HG02798 (cell line): Measurements from ENCODE around the gene TMEM202.
"Not testable (repeated sequence)": the region's sequence is repeated elsewhere in the genome, so short reads cannot be mapped to it uniquely, and the experiment has no call there.

Source experiments
- ATAC-seq: cut with Tn5 transposase; IDR thresholded peaks from one replicate; pipeline ENCODE4 v1.9.1; 2021; ENCODE audit warnings: mild to moderate bottlenecking; ENCODE audit not compliant: unreplicated experiment, poor library complexity

TMEM202 gene

GRCh38 chr15:72398648-72399047, 543 bp downstream of the TMEM202 start:
- no peak for ATAC-seq

- ATAC-seq, result no peak
These were observed 4.6 kb downstream of the TMEM202 start for GRCh38 chr15:72402726-72403125.

- ATAC-seq, result no peak
These were observed 6.3 kb downstream of the TMEM202 start for GRCh38 chr15:72404356-72404755.

DNA sequence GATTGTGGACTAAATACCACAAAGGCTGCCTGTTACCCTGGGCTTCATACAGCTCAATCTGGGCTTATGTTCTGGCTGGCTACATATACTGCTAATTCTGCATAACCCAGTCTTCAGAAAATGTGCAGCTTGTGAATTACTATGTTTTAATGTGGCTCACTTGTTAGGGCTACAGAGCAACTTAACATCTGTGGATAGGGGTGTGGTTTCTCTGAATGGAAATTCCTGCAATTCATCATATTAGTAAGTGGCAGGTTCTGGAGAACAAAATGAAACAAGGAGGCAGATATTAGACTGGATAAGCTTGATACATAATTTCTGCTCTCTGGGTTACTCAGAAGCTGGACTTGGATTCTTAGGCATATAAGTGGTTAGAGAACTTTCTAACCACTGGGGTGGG, 6.7 kb downstream of the TMEM202 start:
- ATAC-seq, result no peak

DNA sequence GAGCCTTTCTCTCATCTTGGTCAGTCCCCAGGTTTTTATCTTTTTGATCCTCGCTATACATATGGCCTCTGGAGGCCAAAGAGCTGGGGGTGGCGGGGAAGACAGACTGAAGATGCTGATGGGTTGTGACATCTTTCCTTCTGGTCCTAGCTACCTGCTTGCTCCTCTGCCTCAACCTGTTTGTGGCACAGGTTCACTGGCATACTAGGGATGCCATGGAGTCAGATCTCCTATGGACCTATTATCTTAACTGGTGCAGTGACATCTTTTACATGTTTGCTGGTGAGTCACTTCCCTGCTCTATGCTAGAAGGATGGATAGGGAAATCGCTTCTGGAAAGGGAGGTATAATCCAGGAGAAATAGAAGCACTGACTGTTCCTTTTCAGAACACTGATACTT, 8.8 kb downstream of the TMEM202 start:
- ATAC-seq, result no peak

GRCh38 chr15:72411111-72411510, 13.0 kb downstream of the TMEM202 start:
- no peak for ATAC-seq

DNA sequence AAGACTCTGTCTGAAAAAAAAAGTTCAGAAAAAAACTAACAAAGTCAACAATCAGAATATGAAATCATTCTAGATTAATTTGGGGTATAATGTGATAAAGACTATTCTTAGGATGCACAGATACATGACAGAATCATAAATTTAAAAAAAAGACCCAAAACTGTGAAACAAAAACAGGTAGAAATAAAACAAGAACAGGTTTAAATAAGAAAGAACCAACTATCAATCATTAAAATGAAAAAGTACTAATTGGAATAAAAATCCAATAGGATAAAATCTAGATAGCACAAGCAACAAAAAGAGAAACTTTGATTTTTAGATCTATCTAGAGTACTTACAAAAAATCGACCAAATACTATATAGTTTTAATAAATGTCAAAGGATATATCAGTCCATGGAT, 13.4 kb downstream of the TMEM202 start:
- ATAC-seq, result no peak

- not testable (repeated sequence) for ATAC-seq
These were observed 15.2 kb downstream of the TMEM202 start for GRCh38 chr15:72413337-72413736.

DNA sequence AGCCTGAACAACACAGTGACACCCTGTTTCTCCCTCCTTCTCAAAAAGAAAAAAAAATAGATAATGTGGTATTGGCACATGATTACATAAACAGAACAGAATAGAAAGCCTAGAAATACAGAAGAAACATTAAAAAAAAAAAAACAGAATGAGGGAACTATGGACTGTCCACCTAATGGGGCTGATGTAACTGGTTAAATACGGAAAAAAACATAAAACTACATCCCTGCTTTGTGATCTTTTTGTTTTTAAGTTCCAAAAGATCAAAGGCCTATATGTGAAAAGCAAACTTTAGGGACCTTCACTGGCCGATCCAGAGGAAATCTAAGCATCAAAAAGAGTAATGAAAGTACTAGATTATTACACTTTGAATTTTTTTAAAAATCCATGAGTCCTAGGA, 17.2 kb downstream of the TMEM202 start:
- ATAC-seq, result no peak

DNA sequence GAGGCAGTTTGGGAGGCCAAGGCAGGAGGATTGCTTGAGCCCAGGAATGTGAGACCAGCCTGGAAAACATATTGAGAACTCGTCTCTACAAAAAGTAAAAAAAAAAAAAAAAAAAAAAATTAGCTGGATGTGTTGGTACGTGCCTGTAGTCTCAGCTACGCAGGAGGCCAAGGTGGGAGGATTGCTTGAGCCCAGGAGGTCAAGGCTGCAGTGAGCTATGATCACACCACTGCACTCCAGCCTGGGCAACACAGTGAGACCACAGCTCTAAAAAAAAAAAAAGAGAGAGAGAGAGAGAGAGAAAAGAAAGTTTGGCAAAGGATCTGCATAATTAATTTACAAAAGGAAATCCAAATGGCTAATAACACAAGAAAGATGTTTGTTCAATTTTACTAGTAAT, 21.7 kb downstream of the TMEM202 start:
- not testable (repeated sequence) for ATAC-seq

- ATAC-seq, result no peak
These were observed 22.5 kb downstream of the TMEM202 start for GRCh38 chr15:72420576-72420975.

DNA sequence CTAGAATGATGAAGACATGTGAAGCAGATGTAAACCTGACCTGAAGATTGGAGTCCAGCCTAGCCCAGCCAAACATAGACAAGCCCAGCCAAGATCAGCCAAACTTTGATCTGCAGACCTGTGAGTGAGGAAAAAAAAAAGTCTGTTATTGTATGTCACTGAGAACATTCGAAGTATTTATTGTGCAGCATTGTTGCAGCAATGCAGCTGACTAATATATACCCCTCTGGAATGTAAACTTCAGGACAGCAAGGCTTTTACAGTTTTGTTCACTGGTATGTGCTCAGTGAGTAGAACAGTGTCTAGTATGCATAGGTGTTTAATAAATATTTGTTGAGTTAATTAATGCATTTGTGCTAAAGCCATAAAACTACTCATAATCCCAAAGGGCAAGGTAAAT, 23.4 kb downstream of the TMEM202 start:
- ATAC-seq, result no peak

GRCh38 chr15:72423256-72423655, 25.2 kb downstream of the TMEM202 start:
- no peak for ATAC-seq

- no peak for ATAC-seq
These were observed 28.6 kb downstream of the TMEM202 start for GRCh38 chr15:72426753-72427152.

DNA sequence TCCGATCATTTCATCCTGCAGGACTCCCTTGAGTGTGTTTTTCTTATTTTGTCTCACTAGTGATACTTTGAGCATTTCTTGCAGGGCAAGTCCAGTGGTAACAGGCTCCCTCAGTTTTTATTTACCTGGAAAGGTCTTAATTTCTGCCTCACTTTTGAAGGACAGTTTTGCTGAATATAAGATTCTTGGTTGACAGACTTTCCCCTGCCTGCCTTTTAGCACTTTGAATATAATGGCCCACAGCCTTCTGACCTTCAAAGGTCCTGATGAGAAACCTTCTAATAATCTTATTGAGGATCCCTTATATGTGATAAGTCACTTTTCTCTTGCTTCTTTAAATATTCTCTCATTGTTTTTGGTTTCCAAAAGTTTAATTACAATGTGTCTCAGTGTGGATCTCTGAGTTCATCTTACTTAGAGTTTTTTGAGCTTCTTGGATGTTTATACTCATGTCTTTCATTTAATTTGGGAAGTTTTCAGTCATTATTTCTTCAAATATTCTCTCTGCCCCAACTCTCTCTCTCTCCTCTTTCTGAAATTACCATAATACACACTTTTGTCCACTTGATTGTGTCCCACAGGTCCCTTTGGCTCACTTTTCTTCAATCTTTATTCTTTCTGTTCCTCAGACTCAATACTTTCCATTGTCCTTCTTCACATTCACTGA, 39.7 kb downstream of the TMEM202 start:
- no peak for ATAC-seq

DNA sequence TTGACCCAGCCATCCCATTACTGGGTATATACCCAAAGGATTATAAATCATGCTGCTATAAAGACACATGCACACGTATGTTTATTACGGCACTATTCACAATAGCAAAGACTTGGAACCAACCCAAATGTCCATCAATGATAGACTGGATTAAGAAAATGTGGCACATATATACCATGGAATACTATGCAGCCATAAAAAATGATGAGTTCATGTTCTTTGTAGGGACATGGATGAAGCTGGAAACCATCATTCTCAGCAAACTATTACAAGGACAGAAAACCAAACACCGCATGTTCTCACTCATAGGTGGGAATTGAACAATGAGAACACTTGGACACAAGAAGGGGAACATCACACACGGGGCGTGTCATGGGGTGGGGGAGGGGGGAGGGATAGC, 44.7 kb downstream of the TMEM202 start:
- not testable (repeated sequence) for ATAC-seq

DNA sequence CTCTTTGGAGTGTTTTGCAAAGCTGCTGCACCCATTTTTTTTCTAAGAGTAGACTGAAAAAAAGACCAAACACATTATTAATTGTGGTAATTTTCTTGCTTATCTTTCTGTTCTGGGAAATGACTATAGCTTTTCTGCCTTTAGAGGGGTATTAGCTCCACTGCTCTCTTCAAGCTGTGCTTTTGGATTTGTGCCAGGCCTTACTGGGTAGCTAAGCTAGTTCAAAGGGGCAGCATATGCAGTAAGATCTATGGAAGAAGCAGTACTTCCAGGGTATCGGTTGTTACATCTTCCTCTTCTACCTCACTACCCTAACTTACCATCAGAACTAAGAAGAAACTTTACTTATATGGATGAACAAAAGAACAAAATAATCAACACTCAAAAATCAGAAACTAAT, 47.3 kb downstream of the TMEM202 start:
- ATAC-seq, result no peak

DNA sequence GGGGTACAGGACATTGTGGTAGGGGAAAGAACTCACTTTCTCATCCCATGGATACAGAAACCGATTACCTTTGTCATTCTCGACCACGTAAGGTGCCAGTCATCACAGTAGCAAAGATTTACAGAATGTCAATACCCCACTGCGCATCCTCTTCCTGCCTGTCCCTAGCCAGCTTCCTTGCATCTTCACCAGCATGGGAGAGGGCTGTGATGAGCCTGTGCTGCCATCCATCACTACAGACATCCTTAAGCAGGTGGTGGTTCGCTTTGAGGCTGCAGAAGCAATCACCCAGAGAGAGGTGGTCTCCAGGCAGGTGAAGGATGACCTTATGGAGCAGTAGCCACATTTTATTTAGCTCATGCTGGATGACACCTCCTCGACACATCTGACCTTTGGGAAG, 52.7 kb downstream of the TMEM202 start:
- no peak for ATAC-seq

DNA sequence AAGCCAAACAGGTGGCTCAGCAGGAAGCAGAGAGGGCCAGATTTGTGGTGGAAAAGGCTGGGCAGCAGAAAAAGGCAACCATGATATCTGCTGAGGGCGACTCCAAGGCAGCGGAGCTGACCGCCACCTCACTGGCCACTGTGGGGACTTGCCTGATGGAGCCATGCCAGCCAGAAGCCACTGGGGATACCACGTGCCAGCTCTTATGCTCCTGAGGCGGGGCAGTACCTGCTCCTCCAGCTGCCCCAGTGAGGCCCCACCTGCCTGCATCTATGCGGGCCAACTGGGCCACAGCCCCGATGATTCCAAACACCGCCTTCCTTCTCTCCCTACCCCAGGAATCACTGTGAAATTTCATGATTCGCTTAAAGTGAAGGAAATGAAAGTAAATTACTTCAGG, 53.1 kb downstream of the TMEM202 start:
- ATAC-seq, result no peak

DNA sequence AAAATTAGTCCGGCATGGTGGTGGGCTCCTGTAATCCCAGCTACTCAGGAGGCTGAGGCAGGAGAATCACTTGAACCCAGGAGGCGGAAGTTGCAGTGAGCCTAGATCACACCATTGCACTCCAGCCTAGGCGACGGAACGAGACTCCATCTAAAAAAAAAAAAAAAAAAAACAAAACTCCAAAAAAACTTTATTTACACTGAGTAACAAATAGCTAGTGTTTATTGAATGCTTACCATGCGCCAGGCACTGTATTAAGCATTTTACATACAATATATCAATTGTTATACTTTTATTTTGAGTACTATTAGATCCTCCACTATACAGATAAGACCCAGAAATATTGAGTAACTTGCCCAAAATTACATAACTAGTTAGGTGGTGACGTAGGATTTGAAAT, 58.6 kb downstream of the TMEM202 start:
- ATAC-seq, result no peak
